GM19397 (cell line): ENCODE results near the gene IQSEC1.

Experiments used
- ATAC-seq: cut with Tn5 transposase; IDR thresholded peaks from one replicate; pipeline ENCODE4 v1.9.1; 2021; ENCODE audit warnings: mild to moderate bottlenecking, moderate library complexity; ENCODE audit not compliant: unreplicated experiment

The IQSEC1 gene

GRCh38 chr3:12943124-12944021 lies 129.9 kb downstream of the IQSEC1 start:
- ATAC-seq: no peak

GRCh38 chr3:12941495-12942023 lies 131.7 kb downstream of the IQSEC1 start:
- ATAC-seq: no peak

- ATAC-seq: no peak
Measured at GRCh38 chr3:12940854-12941253, 132.4 kb downstream of the IQSEC1 start.

GRCh38 chr3:12939137-12939536 lies 134.1 kb downstream of the IQSEC1 start:
- no peak for ATAC-seq

- no peak for ATAC-seq
Measured at GRCh38 chr3:12938258-12938711, 134.9 kb downstream of the IQSEC1 start.

- ATAC-seq: no peak
Measured at GRCh38 chr3:12935861-12936830, 137.1 kb downstream of the IQSEC1 start.

GRCh38 chr3:12935023-12935860 lies 138.0 kb downstream of the IQSEC1 start:
- ATAC-seq: no peak

GRCh38 chr3:12934431-12934830 lies 138.8 kb downstream of the IQSEC1 start:
- ATAC-seq: no peak

- ATAC-seq: no peak
Measured at GRCh38 chr3:12933901-12934300, 139.3 kb downstream of the IQSEC1 start.

- no peak for ATAC-seq
Measured at GRCh38 chr3:12932754-12933153, 140.5 kb downstream of the IQSEC1 start.

- no peak for ATAC-seq
Measured at GRCh38 chr3:12932347-12932746, 140.9 kb downstream of the IQSEC1 start.

GRCh38 chr3:12931273-12931905 lies 141.8 kb downstream of the IQSEC1 start:
- ATAC-seq: no peak

GRCh38 chr3:12929801-12930200 lies 143.4 kb downstream of the IQSEC1 start:
- ATAC-seq: no peak

GRCh38 chr3:12926660-12927059 lies 146.6 kb downstream of the IQSEC1 start:
- ATAC-seq: no peak

GRCh38 chr3:12925648-12926047 lies 147.6 kb downstream of the IQSEC1 start:
- ATAC-seq: no peak

GRCh38 chr3:12924437-12924836 lies 148.8 kb downstream of the IQSEC1 start:
- no peak for ATAC-seq

- no peak for ATAC-seq
Measured at GRCh38 chr3:12922881-12923431, 150.3 kb downstream of the IQSEC1 start.

GRCh38 chr3:12922306-12922705 lies 150.9 kb downstream of the IQSEC1 start:
- no peak for ATAC-seq

- no peak for ATAC-seq
Measured at GRCh38 chr3:12921736-12922135, 151.5 kb downstream of the IQSEC1 start.

GRCh38 chr3:12920967-12921366 lies 152.3 kb downstream of the IQSEC1 start:
- no peak for ATAC-seq
